NB4 (cell line): ENCODE data around the gene SYCE3.

Experiments
- DNase-seq: peaks from one replicate; pipeline ENCODE4 v3.0.0; 2010; ENCODE audit warnings: low read depth
- H3K4me3 ChIP-seq: one replicate; pipeline ENCODE4 v1.5.1; 2011; ENCODE audit warnings: mild to moderate bottlenecking, low read depth, low read length, moderate library complexity
- CTCF ChIP-seq: IDR thresholded peaks from one replicate; pipeline ENCODE4 v1.5.1; 2012; ENCODE audit warnings: low read depth, low read length
- MAX ChIP-seq: IDR thresholded peaks from 2 replicates; pipeline ENCODE4 v1.6.1; 2011; ENCODE audit warnings: low read depth, low read length
- MYC ChIP-seq: IDR thresholded peaks from 2 replicates; pipeline ENCODE4 v1.6.1; 2011; ENCODE audit warnings: low read depth, low read length
- POLR2A ChIP-seq: IDR thresholded peaks from 2 replicates; pipeline ENCODE4 v1.6.1; 2011; ENCODE audit warnings: mild to moderate bottlenecking; ENCODE audit not compliant: insufficient read length; ENCODE audit errors: extremely low read depth

Gene SYCE3

DNA sequence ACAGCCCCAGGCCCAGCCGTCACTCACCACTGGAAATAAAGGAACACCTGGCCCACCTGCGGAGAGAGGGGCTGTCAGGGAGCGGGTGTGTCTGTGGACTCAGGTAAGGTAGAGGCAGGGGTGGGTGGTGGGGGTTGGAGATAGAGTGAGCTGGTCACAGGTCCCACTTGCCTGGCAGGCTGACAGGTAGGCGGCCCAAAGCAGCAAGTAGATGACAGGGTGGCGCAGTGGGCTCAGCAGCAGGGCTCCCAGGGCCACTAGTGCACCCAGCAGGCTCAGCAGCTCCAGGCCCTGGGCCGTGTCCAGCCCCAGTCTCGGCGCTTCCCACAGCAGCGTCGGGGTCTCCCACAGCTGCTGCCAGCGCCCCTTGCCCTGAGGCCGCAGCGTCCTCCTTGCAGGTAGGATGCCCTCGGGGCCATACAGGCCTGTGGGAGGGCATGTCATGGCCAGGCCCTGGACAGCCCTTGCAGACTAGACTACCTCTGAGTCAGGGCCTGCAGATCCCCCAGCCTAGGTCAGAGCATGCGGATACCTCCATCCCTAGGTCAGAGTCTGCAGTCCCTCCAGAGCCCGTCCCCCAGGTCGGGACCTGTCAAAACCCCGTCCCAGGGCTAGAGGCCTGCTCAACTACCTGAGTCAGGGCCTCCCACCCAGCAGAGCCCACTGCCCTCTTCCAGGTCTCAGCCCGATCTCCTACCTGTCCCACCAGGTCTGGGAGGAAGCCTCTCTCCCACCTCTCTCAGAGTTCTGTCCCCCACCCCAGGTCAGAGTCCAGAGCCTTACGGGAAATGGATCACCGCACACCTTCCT, 55.9 kb downstream of the SYCE3 start:
- H3K4me3 ChIP-seq = peak overlapping the region; percentile 90
- TF ChIP-seq MYC = no peak
- TF ChIP-seq POLR2A = no peak
- no peak for TF ChIP-seq MAX
- TF ChIP-seq CTCF = no peak
- peak; percentile 33 for DNase-seq

DNA sequence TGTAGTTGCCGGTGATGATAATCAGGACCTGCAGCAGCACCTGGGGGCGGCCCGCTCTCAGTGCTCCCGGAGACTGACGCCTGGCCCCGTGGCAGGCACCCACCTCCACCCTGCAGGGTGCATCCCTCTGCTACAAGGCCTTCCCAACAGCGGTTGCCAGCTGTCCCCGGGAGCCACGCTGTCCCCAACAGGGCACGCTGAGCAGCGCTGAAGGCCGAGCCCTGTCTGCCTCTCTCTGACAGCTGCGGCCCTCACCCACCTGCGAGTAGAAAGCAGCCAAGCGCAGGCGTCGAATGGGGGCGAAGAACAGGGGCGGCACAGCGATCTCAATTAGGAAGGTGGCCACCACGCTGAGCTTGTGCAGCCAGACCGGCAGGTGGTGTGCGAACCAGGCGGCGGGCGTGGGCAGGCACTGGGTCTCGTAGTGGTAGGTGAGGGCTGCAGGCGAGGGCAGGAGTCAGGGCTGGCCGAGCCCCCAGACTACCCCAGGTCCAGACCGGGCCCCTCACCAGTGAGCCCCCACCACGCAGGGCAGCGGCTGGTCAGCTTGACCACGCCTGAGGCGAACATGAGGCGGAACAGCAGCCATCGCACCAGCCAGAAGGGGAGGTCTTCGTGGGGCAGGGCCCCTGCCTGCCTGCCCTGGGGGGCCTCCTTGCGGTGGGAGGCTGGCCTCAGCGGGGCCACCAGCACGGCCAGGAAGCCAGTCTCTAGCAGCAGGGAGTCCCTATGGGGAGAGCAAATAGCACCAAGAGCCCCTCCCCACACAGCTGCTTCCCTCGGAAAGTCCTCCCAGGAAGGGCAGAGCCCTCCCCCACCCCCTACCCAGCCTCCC, 56.7 kb downstream of the SYCE3 start:
- H3K4me3 ChIP-seq = no peak overlapping the region
- DNase-seq = no peak

GRCh38 chr22:50505276-50505775, 57.4 kb downstream of the SYCE3 start:
- H3K4me3 ChIP-seq = no peak overlapping the region
- no peak for DNase-seq
- no peak for TF ChIP-seq MAX
- no peak for TF ChIP-seq MYC
- no peak for TF ChIP-seq POLR2A
- TF ChIP-seq CTCF = no peak

More for the DNA sequence above, 56.7 kb downstream of the SYCE3 start:
- TF ChIP-seq MYC (no peak), MAX (no peak), CTCF (no peak), POLR2A (no peak)

DNA sequence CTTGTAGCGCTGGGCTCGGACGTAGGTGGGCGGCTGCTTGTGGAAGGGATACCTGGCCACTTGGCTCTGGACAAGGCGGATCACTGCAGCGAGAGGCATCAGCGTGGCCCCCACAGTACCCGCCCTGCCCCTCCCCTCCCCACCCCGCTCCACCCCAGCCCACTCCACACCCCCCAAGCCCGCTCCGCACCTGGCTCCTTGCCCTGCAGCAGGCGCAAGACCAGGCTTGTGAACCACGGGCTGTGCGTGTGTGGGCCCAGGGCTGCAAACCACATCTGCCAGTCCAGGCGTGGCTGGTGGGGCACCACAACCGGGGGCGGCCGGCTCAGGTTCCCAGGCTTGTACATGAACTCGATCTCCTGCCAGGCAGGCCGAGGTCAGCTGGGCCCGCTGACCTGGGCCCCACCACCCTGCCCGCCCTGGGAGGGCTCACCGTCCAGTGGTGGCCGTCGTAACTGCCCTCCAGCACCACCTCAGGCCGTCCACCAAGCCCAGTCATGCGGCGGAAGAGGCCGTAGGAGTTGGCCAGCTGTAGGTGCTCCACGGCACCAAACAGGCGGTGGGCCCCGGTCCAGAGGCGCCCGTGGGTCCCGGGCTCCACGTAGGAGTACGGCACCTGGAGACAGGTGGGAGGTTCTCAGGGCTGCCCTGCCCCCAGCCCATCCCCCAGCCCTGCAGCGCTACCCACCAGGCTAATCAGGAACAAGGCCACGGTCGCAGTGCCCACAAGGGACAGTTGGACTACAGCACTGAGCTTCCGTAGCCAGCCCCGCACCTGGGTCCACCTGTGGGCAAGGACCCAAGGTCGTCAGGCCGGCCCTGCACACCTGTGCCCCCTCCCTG, 58.1 kb downstream of the SYCE3 start:
- TF ChIP-seq CTCF = no peak
- TF ChIP-seq MYC = no peak
- no peak for TF ChIP-seq MAX
- no peak for TF ChIP-seq POLR2A
- no peak overlapping the region for H3K4me3 ChIP-seq
- no peak for DNase-seq

DNA sequence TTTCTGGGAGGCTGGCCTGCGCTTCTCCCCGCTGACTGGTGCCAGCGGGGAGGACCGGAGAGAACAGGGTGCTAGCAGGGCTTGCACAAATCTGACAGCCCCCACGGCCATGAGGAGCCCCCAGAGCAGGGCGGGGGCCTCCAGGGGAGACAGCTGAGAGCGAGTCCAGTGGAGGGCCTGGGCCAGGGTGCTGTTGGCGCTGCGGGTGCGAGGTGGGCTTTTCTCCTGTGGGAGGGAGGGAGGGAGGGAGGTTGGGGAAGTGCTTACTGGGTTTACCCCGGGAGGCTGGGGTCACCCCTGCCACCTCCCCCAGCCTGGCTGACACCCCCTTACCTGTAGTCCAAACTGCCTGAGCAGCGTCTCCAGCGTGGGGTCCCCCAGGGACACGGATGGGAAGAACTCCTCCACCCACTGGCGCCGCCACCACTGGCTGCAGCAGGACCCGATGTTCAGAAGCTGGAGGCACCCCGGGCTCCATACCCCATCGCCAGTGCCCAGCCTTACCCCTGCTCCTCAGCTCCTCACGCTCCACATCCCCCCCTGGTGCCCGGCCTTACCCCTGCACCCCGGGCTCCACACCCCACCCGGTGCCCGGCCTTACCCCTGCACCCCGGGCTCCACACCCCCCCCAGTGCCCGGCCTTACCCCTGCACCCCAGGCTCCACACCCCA, 59.1 kb downstream of the SYCE3 start:
- DNase-seq = no peak
- no peak overlapping the region for H3K4me3 ChIP-seq
- TF ChIP-seq MYC (no peak), CTCF (no peak), MAX (no peak), POLR2A (no peak)
